ENCODE data around the gene IMPA2.
A peak's percentile ranks its signal among the peaks of the same experiment; 100 is the strongest.

The IMPA2 gene

GRCh38 chr18:12046046-12046750 lies 64.9 kb downstream of the IMPA2 start:
- DNase-seq (ENCODE audit: low read depth), result no peak
- no peak for TF ChIP-seq POLR2A (IDR thresholded peaks at IDR 0.05; ENCODE audit: extremely low read depth, insufficient read length)
- TF ChIP-seq, protein P1, sequence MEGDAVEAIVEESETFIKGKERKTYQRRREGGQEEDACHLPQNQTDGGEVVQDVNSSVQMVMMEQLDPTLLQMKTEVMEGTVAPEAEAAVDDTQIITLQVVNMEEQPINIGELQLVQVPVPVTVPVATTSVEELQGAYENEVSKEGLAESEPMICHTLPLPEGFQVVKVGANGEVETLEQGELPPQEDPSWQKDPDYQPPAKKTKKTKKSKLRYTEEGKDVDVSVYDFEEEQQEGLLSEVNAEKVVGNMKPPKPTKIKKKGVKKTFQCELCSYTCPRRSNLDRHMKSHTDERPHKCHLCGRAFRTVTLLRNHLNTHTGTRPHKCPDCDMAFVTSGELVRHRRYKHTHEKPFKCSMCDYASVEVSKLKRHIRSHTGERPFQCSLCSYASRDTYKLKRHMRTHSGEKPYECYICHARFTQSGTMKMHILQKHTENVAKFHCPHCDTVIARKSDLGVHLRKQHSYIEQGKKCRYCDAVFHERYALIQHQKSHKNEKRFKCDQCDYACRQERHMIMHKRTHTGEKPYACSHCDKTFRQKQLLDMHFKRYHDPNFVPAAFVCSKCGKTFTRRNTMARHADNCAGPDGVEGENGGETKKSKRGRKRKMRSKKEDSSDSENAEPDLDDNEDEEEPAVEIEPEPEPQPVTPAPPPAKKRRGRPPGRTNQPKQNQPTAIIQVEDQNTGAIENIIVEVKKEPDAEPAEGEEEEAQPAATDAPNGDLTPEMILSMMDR (IDR thresholded peaks at IDR 0.05; ENCODE audit: low read depth, low read length), result no peak
- TF ChIP-seq, protein P2, sequence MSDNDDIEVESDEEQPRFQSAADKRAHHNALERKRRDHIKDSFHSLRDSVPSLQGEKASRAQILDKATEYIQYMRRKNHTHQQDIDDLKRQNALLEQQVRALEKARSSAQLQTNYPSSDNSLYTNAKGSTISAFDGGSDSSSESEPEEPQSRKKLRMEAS (IDR thresholded peaks at IDR 0.05; ENCODE audit: low read depth, low read length), result no peak
- no peak for TF ChIP-seq MYC (IDR thresholded peaks at IDR 0.05; ENCODE audit: low read depth, low read length)
- H3K4me3 ChIP-seq (ENCODE audit: low read depth, low read length), result no peak overlapping the region

DNA sequence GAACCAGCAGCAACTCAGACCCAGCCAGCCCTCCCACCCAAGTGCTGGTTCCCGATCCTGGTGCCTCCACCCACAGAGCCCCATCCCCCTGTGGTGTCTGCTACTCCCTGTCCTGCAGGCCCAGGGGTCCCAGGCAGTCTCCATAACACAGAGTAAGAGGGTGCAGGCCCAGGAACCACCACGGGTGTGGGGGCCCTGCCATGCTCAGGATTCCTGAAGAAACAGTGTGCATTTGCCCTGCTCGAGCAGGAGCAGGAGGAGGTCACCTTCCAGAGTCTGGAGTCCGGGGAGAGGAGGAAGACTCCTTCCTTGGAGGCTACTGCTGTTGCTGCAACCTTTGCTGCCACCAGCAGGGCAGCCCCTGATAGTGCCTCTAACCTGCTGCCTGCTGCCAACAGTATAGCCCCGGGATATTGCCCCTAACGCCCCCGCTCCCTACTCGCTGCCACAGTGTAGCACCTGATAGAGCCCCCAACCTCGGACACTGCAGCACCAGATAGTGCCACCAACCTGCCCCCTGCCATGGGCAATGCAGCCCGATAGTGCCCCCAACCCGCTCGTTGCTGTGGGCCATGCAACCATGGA lies 65.5 kb downstream of the IMPA2 start:
- no peak for DNase-seq (ENCODE audit: low read depth)
- TF ChIP-seq, protein P2 (IDR thresholded peaks at IDR 0.05; ENCODE audit: low read depth, low read length), result no peak
- TF ChIP-seq, protein P1 (IDR thresholded peaks at IDR 0.05; ENCODE audit: low read depth, low read length), result peak; percentile 14

GRCh38 chr18:12048010-12048826 lies 66.9 kb downstream of the IMPA2 start:
- no peak overlapping the region for H3K4me3 ChIP-seq (ENCODE audit: low read depth, low read length)
- no peak for TF ChIP-seq MYC (IDR thresholded peaks at IDR 0.05; ENCODE audit: low read depth, low read length)
- TF ChIP-seq, protein P2 (IDR thresholded peaks at IDR 0.05; ENCODE audit: low read depth, low read length), result no peak
- DNase-seq (ENCODE audit: low read depth), result no peak

More for the DNA sequence above, 65.5 kb downstream of the IMPA2 start:
- H3K4me3 ChIP-seq (ENCODE audit: low read depth, low read length), result no peak overlapping the region

DNA sequence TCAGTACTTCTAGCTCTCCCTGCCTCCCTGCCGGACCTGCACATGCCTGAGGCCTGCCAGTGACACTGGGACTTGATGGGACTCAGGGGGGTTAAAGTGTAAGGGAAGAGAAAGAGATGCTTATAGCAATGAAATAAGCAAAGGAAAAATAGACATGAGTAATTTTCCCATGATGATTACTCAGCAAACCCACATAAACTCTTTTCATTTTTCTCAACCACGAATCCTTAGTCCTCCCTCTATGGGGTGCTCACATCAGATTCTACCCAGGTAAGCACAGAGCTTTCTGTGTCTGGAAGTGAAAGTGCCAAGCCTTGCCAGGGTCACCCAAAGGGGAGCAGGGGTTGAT lies 67.5 kb downstream of the IMPA2 start:
- TF ChIP-seq, protein P2 (IDR thresholded peaks at IDR 0.05; ENCODE audit: low read depth, low read length), result no peak
- TF ChIP-seq POLR2A (IDR thresholded peaks at IDR 0.05; ENCODE audit: extremely low read depth, insufficient read length), result no peak
- DNase-seq (ENCODE audit: low read depth), result no peak
- no peak overlapping the region for H3K4me3 ChIP-seq (ENCODE audit: low read depth, low read length)

DNA sequence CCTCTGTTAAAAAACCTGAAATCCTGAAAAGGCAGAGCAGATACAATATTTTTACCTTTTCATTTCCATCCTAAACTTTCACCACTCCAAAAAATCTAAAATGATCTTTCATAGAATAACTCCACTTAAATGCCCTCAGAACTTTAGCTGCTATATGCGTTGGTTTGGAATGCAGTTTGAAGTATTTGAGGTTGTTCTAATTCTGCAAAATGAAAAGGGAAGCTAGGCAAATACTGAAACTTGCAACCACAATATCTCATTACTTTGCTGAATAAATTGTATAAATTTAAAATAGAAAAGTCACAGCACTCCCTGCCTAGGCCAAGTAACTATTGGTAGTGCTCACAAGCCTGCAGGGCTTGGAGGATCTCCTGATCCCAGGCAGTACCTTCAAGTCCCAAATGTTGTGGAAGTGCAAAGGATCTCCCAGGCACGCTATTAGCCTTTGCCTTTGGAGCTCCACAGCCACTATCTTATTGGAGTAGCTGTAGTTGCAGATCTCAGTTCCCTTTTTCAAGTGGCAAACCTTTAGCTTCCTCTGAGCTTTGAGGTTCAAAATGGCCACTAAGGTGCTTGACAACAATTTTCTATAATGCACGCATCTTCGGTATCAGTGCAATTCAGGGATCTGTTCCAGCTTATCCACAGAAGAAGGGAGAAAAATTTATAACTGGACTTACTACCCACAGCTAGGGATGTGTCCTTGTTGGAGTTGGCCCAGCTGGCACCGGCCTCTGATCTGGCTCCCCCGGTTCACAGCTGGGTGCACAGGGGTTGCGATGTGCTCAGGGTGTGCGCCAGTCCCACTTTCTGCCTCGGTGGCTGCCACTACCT lies 68.9 kb downstream of the IMPA2 start:
- TF ChIP-seq POLR2A (IDR thresholded peaks at IDR 0.05; ENCODE audit: extremely low read depth, insufficient read length) (no peak), MYC (IDR thresholded peaks at IDR 0.05; ENCODE audit: low read depth, low read length) (no peak)
- TF ChIP-seq, protein P1 (IDR thresholded peaks at IDR 0.05; ENCODE audit: low read depth, low read length), result no peak
- no peak overlapping the region for H3K4me3 ChIP-seq (ENCODE audit: low read depth, low read length)
- peak; percentile 38 for DNase-seq (ENCODE audit: low read depth)

- TF ChIP-seq MYC (IDR thresholded peaks at IDR 0.05; ENCODE audit: low read depth, low read length), result no peak
- TF ChIP-seq, protein P2 (IDR thresholded peaks at IDR 0.05; ENCODE audit: low read depth, low read length), result no peak
- TF ChIP-seq POLR2A (IDR thresholded peaks at IDR 0.05; ENCODE audit: extremely low read depth, insufficient read length), result no peak
- TF ChIP-seq, protein P1 (IDR thresholded peaks at IDR 0.05; ENCODE audit: low read depth, low read length), result no peak
- no peak for DNase-seq (ENCODE audit: low read depth)
- H3K4me3 ChIP-seq (ENCODE audit: low read depth, low read length), result no peak overlapping the region
These were observed 71.6 kb downstream of the IMPA2 start for GRCh38 chr18:12052866-12053265.
